T-helper 17 cell (primary cell): ENCODE data around the gene MINAR1. TPM values are rescaled to one million over a fixed set of nuclear protein-coding genes. Genes with fewer than 3 reads are reported as not detected.
A peak's percentile ranks its signal among the peaks of the same experiment; 100 is the strongest.

ENCODE experiments used
- ATAC-seq: fragments of 150-1000 bp; cut with Tn5 transposase; 2 replicates; pipeline ENCODE4 v1.10.0; 2021; ENCODE audit warnings: mild to moderate bottlenecking, moderate library complexity
- DNase-seq, 3 donors: peaks; one replicate each; pipeline versions ENCODE4 v3.0.0 to v3.0.0-alpha.2; 2020 to 2021
- H3K9me3 ChIP-seq: one replicate; pipeline ENCODE4 v1.7.0; 2013; ENCODE audit warnings: low read length, mild to moderate bottlenecking; ENCODE audit not compliant: control insufficient read depth, poor library complexity, severe bottlenecking
- H3K27ac Mint-ChIP-seq: one replicate; pipeline ENCODE4 v1.8.0; 2022; ENCODE audit warnings: mild to moderate bottlenecking, moderate library complexity, mixed read lengths
- H3K27me3 Mint-ChIP-seq: one replicate; pipeline ENCODE4 v1.8.0; 2022; ENCODE audit warnings: mixed read lengths
- H3K36me3 Mint-ChIP-seq: one replicate; pipeline ENCODE4 v1.8.0; 2022; ENCODE audit warnings: low read depth, mixed read lengths
- H3K4me1 Mint-ChIP-seq: one replicate; pipeline ENCODE4 v1.8.0; 2022; ENCODE audit warnings: mild to moderate bottlenecking, mixed read lengths
- H3K4me3 Mint-ChIP-seq: one replicate; pipeline ENCODE4 v1.8.0; 2022; ENCODE audit warnings: mild to moderate bottlenecking, moderate library complexity, mixed read lengths
- total RNA-seq, 4 donors: library from RNA in 2 of 4; stranded (reverse) in 2 of 4; gene quantifications; one replicate each; pipeline ENCODE4 v1.2.3 and lab custom pipeline; 2022 to 2026

MINAR1 gene
- total RNA-seq (under 1 TPM; 0.37 to 0.40 TPM), total RNA-seq (lab: John Stamatoyannopoulos, UW) (0.83 to 1.9 reads per million in 2 donors)

- H3K27me3 Mint-ChIP-seq = peaks cover 82% of the 10 kb centered on the region
- peak within 1 kb of the TSS; percentile 45 for H3K4me3 Mint-ChIP-seq
- DNase-seq (no peak), ATAC-seq (no peak)
- H3K27ac Mint-ChIP-seq = no peak within 1 kb of the TSS
- peaks cover 6% of the 10 kb centered on the region for H3K36me3 Mint-ChIP-seq
- H3K4me1 Mint-ChIP-seq = peaks cover 11% of the 10 kb centered on the region
- no peaks in the 10 kb centered on the region for H3K9me3 ChIP-seq
Measured at GRCh38 chr15:79431636-79432344, at the start of gene MINAR1. TSS of gene MINAR1 (plus strand) at chr15:79432336. CDS start at chr15:79456148, 23,812 bp downstream.

GRCh38 chr15:79394231-79394630 lies 37.9 kb upstream of the MINAR1 start:
- no peaks in the 10 kb centered on the region for H3K9me3 ChIP-seq
- Mint-ChIP-seq H3K27me3 (peaks cover 4% of the 10 kb centered on the region), H3K4me1 (no peaks in the 10 kb centered on the region), H3K4me3 (no peak overlapping the region), H3K36me3 (peaks cover 5% of the 10 kb centered on the region), H3K27ac (no peak overlapping the region)
- DNase-seq = no peak
- ATAC-seq = no peak

- peaks cover 8% of the 10 kb centered on the region for H3K36me3 Mint-ChIP-seq
- no peaks in the 10 kb centered on the region for H3K9me3 ChIP-seq
- no peak overlapping the region for H3K27ac Mint-ChIP-seq
- H3K27me3 Mint-ChIP-seq = peaks cover 5% of the 10 kb centered on the region
- H3K4me3 Mint-ChIP-seq = no peak overlapping the region
- no peak for DNase-seq
- no peaks in the 10 kb centered on the region for H3K4me1 Mint-ChIP-seq
- no peak for ATAC-seq
Measured at GRCh38 chr15:79396850-79397249, 35.3 kb upstream of the MINAR1 start.

GRCh38 chr15:79397269-79397910 lies 34.7 kb upstream of the MINAR1 start:
- Mint-ChIP-seq H3K4me1 (no peaks in the 10 kb centered on the region), H3K27ac (no peak overlapping the region), H3K4me3 (no peak overlapping the region), H3K27me3 (peaks cover 5% of the 10 kb centered on the region), H3K36me3 (peaks cover 8% of the 10 kb centered on the region)
- DNase-seq (no peak), ATAC-seq (no peak)
- no peaks in the 10 kb centered on the region for H3K9me3 ChIP-seq

- DNase-seq (no peak), ATAC-seq (no peak)
- H3K27me3 Mint-ChIP-seq = peaks cover 5% of the 10 kb centered on the region
- peaks cover 6% of the 10 kb centered on the region for H3K36me3 Mint-ChIP-seq
- H3K4me1 Mint-ChIP-seq = no peaks in the 10 kb centered on the region
- no peaks in the 10 kb centered on the region for H3K9me3 ChIP-seq
- no peak overlapping the region for H3K4me3 Mint-ChIP-seq
- no peak overlapping the region for H3K27ac Mint-ChIP-seq
Measured at GRCh38 chr15:79399606-79400005, 32.5 kb upstream of the MINAR1 start.

GRCh38 chr15:79400650-79401049 lies 31.5 kb upstream of the MINAR1 start:
- Mint-ChIP-seq H3K4me1 (no peaks in the 10 kb centered on the region), H3K27me3 (peaks cover 5% of the 10 kb centered on the region), H3K4me3 (no peak overlapping the region), H3K27ac (no peak overlapping the region), H3K36me3 (peaks cover 6% of the 10 kb centered on the region)
- ATAC-seq (no peak), DNase-seq (no peak)
- no peaks in the 10 kb centered on the region for H3K9me3 ChIP-seq

GRCh38 chr15:79401301-79401700 lies 30.8 kb upstream of the MINAR1 start:
- Mint-ChIP-seq H3K27me3 (peaks cover 5% of the 10 kb centered on the region), H3K36me3 (peaks cover 6% of the 10 kb centered on the region), H3K4me1 (no peaks in the 10 kb centered on the region), H3K27ac (no peak overlapping the region), H3K4me3 (no peak overlapping the region)
- ATAC-seq (no peak), DNase-seq (no peak)
- no peaks in the 10 kb centered on the region for H3K9me3 ChIP-seq

- ATAC-seq = no peak
- Mint-ChIP-seq H3K4me1 (no peaks in the 10 kb centered on the region), H3K27me3 (peaks cover 5% of the 10 kb centered on the region), H3K36me3 (peaks cover 6% of the 10 kb centered on the region), H3K4me3 (no peak overlapping the region), H3K27ac (no peak overlapping the region)
- no peaks in the 10 kb centered on the region for H3K9me3 ChIP-seq
- DNase-seq = no peak
Measured at GRCh38 chr15:79402136-79402535, 30.0 kb upstream of the MINAR1 start.

GRCh38 chr15:79403501-79403900 lies 28.6 kb upstream of the MINAR1 start:
- peaks cover 5% of the 10 kb centered on the region for H3K36me3 Mint-ChIP-seq
- no peak overlapping the region for H3K4me3 Mint-ChIP-seq
- H3K9me3 ChIP-seq = no peaks in the 10 kb centered on the region
- DNase-seq (no peak), ATAC-seq (no peak)
- H3K27me3 Mint-ChIP-seq = peaks cover 5% of the 10 kb centered on the region
- H3K4me1 Mint-ChIP-seq = no peaks in the 10 kb centered on the region
- H3K27ac Mint-ChIP-seq = no peak overlapping the region

- peaks cover 6% of the 10 kb centered on the region for H3K36me3 Mint-ChIP-seq
- no peak overlapping the region for H3K4me3 Mint-ChIP-seq
- H3K4me1 Mint-ChIP-seq = no peaks in the 10 kb centered on the region
- DNase-seq (no peak), ATAC-seq (no peak)
- no peaks in the 10 kb centered on the region for H3K27me3 Mint-ChIP-seq
- H3K27ac Mint-ChIP-seq = no peak overlapping the region
- no peaks in the 10 kb centered on the region for H3K9me3 ChIP-seq
Measured at GRCh38 chr15:79406210-79406609, 25.9 kb upstream of the MINAR1 start.

- H3K36me3 Mint-ChIP-seq = peaks cover 10% of the 10 kb centered on the region
- H3K4me1 Mint-ChIP-seq = no peaks in the 10 kb centered on the region
- ATAC-seq (no peak), DNase-seq (no peak)
- H3K9me3 ChIP-seq = no peaks in the 10 kb centered on the region
- no peaks in the 10 kb centered on the region for H3K27me3 Mint-ChIP-seq
- H3K4me3 Mint-ChIP-seq = no peak overlapping the region
- no peak overlapping the region for H3K27ac Mint-ChIP-seq
Measured at GRCh38 chr15:79408041-79408440, 24.1 kb upstream of the MINAR1 start.

- Mint-ChIP-seq H3K36me3 (peaks cover 10% of the 10 kb centered on the region), H3K27ac (no peak overlapping the region), H3K4me1 (no peaks in the 10 kb centered on the region), H3K4me3 (no peak overlapping the region), H3K27me3 (no peaks in the 10 kb centered on the region)
- ATAC-seq (no peak), DNase-seq (no peak)
- H3K9me3 ChIP-seq = no peaks in the 10 kb centered on the region
Measured at GRCh38 chr15:79410237-79410636, 21.9 kb upstream of the MINAR1 start.

- no peak overlapping the region for H3K4me3 Mint-ChIP-seq
- no peaks in the 10 kb centered on the region for H3K4me1 Mint-ChIP-seq
Measured at GRCh38 chr15:79412010-79412409, 20.1 kb upstream of the MINAR1 start.

GRCh38 chr15:79412429-79412828 lies 19.7 kb upstream of the MINAR1 start:
- ATAC-seq = no peak
- Mint-ChIP-seq H3K4me1 (no peaks in the 10 kb centered on the region), H3K27me3 (no peaks in the 10 kb centered on the region), H3K4me3 (no peak overlapping the region), H3K27ac (no peak overlapping the region), H3K36me3 (peaks cover 8% of the 10 kb centered on the region)
- no peaks in the 10 kb centered on the region for H3K9me3 ChIP-seq
- DNase-seq = no peak

More at GRCh38 chr15:79412010-79412409, 20.1 kb upstream of the MINAR1 start:
- Mint-ChIP-seq H3K36me3 (peaks cover 8% of the 10 kb centered on the region), H3K27ac (no peak overlapping the region), H3K27me3 (no peaks in the 10 kb centered on the region)
- no peak for ATAC-seq
- no peak for DNase-seq
- H3K9me3 ChIP-seq = no peaks in the 10 kb centered on the region
